Caki2 (cell line): ENCODE measurements around the gene ZBTB7A. TPM values are rescaled to one million over a fixed set of nuclear protein-coding genes. Genes with fewer than 3 reads are reported as not detected.

Experiments used
- DNase-seq: peaks from one replicate; pipeline ENCODE4 v3.0.0-alpha.2; 2015; ENCODE audit warnings: low read depth
- in situ Hi-C: cut with HindIII; loops from 2 replicates; pipeline ENCODE4 v1.10.0; 2016; ENCODE audit warnings: low sequenced_read_pairs, low pct_unique_long_range_greater_than_20kb, mixed read lengths
- total RNA-seq: library from RNA; depleted of rRNA; stranded (reverse); fragments of >200 nt; shearing (Covaris generic); gene quantifications from 2 replicates; pipeline ENCODE4 v1.2.3, GENCODE V29; 2014; ENCODE audit warnings: low replicate concordance

ZBTB7A gene
- total RNA-seq, 1 experiment from 2014 or later, result 19.6 TPM

DNA sequence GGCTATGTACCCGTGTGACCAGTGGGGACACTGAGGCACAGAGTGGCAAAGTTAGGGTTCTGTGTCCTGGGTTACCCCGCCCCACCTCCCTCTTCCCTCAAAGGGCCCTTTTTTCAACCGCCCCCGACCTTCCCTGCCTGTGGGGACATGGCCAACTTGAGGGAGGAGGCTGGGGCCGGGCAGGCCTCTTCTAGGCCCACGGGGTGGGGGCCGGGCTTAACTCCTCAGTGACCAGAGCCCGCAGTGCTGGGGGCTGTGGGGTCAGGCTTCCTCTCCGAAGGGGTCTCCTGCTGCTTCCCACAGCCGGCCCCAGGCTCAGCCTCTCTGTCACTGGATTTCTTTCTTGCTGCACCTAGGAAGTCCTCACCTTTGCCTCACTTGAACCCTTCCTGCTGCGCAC is 35.3 kb downstream of the ZBTB7A start:
- no peak for DNase-seq
- in situ Hi-C loops, result no loop called here

DNA sequence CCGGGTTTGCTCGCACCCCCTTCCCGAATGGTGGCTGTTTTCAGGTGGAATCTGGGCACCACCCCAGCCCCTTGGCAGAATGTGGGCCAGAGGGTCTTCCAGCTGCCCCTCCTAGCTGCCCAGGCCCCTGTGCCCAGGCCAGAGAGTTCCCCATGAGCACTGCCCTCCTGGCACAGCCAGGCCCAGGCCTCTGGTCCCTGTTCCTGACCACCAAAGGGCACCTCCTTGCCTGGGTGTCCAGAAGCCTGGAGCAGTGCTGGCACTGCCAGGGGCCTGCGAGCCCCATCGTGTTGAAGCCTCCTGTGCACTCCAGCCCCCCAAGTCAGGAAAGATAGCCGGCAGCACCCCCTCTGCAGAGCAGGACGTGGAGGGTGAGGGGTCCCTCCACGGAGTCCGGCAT is 35.7 kb downstream of the ZBTB7A start:
- in situ Hi-C loops, result no loop called here

DNA sequence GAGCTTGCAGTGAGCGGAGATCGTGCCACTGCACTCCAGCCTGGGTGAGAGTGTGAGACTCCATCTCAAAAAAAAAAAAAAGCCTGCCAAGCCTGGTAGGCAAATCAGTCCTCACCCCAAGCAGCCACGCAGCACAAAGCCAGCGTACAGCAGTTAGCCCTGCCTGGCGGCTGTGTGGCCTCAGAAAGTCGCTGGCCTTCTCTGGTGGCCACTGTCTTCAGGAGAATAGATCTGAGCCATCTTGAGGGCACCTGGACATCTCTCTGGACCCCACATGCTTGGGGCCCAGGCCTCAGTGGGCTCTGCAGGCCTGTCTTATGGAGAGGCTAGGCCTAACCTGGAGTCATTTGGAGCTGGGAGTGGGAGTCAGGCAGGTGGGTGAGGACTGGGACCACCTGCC is 36.1 kb downstream of the ZBTB7A start:
- no peak for DNase-seq
- in situ Hi-C loops, result no loop called here

More for the DNA sequence above, 35.7 kb downstream of the ZBTB7A start:
- no peak for DNase-seq

DNA sequence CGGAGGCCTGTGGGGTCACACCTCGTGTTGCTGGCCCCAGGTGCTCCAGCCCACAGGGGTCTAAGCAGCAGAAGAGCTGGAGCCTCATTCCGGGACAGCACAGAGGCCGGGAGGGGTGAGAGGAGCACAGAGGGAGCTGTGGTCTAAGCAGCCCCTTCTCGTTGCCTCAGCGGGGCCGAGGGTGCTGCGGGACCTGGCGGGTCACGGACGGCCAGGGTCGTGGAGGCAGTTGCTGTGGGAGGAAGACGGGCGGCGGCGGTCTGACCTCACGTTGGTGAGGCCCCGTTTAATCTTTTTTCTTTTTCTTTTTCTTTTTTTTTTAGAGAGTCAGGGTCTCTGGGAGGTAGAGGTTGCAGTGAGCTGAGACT is 37.5 kb downstream of the ZBTB7A start:
- in situ Hi-C loops, result no loop called here
- DNase-seq, result no peak

DNA sequence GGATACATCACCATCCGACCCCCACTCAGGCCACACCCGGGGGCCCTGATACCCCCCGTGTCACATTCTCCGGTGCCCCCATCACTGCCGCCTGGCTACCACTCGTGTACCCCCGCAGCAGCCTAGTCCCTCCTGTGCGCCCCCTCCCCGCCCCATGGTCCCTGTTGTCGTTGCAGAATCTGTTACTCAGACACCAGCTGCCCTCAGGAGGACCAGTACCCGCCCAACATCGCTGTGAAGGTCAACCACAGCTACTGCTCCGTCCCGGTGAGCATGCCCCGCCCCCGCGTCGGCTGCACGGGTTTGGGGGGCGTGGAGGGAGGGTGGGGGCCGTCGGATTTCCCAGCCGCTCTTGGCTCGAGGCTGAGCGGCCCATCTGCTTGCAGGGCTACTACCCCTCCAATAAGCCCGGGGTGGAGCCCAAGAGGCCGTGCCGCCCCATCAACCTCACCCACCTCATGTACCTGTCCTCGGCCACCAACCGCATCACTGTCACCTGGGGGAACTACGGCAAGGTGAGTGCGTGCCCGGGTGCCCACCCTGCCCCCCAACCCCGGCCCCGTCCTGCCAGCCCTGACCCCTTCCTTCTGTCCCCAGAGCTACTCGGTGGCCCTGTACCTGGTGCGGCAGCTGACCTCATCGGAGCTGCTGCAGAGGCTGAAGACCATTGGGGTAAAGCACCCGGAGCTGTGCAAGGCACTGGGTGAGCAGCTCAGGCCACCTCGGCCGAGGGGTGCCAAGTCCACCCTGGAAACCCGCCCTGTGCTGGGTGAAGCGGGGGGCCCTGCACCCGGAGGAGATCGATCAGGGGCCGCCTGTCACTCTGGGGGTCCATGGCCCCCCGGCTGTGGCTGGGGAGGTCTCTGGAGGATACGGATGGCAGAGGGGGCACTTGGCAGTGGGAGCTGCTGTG is 38.1 kb downstream of the ZBTB7A start:
- in situ Hi-C loops, result no loop called here
- DNase-seq, result no peak

DNA sequence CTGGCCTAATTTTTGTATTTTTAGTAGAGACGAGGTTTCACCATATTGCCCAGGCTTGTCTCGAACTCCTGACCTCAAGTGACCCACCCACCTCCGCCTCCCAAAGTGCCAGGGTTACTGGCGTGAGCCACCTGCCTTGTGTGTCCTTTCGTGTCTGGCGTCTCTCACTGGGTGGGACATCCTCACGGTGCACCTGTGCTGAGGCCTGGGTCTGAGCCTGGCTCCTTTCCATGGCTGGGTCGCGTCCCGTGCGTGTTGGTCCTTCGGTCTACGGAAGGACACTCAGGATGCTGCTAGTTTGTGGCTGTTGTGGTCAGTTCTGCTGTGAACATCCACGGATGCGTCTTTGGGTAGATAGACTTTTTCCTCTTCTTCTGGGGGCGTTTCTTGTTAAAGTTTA is 39.6 kb downstream of the ZBTB7A start:
- in situ Hi-C loops, result no loop called here

DNA sequence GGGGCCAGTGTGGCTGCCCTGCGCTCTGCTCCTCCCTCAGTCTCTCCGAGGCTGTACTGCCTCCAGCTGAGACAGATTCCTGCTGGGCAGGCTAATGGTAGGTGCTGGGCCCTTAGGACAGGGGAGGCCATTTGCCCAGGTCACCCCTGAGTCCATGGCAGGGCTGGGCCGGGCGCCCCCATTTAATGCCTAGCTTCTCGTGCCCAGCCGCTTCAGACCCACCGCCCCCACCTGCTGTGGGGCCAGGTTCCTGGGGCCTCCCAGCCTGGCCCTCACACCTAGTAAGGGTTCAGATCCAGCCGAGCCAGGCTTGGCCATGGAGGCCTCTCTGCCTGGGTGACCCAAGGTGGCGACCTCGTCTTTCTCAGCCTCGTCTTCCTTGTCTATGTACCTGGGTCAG is 41.4 kb downstream of the ZBTB7A start:
- no peak for DNase-seq
- in situ Hi-C loops, result no loop called here

More for the DNA sequence above, 39.6 kb downstream of the ZBTB7A start:
- DNase-seq, result no peak

DNA sequence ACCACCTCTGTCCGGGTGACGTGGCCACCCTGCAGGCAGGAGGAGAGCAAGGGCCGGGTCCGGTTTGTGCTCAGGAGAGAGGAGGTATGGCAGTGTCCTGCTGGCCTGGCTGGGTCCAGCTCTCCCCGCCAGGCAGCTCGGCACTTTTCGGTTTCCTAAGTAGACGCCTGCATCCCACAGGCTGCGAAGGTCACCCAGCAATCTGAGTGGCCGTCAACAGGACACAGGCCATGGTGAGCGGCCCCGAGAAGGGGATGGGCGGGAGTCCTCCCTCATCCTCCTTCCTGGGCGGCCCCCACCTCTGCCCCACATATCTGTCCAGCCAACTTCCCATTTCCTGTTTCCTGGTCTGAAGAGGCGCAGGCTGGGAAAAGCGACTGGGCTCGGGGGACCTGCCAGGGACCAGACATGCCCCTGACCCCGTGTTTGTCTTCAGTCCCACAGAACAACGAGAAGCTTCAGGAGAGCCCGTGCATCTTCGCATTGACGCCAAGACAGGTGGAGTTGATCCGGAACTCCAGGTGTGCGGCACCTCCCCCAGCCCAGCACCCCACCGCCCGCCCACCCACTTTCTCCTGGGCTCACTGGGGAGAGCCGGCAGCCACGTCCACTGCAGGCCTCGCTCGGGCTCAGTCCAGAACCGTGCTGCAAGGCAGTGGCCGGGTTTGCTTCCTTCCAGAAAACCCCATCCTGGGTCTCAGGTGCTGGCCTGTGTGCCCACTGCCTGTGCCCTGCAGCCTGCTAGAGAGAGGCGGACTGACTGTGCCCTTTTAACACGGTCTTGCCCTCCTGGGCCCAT is 42.9 kb downstream of the ZBTB7A start:
- in situ Hi-C loops, result no loop called here

DNA sequence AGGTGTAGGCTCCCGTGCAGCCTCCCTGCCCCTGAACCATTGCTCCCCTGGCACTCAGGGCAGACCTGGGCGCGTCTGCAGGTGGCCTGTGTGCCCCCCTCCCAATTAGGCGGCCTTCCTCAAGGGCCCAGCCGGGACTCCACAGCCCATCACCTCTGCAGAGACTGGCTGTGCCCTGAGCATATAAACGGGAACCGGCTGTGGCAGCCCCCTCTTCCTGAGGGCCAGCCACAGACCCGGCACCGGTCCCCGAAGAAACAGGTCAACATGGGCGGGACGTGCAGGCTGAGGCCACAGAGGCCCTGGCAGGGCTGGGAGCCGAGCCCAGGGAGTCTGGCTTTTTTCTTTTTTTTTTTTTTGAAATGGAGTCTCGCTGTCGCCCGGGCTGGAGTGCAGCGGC is 47.1 kb downstream of the ZBTB7A start:
- no peak for DNase-seq
- in situ Hi-C loops, result no loop called here

More for the DNA sequence above, 42.9 kb downstream of the ZBTB7A start:
- no peak for DNase-seq

DNA sequence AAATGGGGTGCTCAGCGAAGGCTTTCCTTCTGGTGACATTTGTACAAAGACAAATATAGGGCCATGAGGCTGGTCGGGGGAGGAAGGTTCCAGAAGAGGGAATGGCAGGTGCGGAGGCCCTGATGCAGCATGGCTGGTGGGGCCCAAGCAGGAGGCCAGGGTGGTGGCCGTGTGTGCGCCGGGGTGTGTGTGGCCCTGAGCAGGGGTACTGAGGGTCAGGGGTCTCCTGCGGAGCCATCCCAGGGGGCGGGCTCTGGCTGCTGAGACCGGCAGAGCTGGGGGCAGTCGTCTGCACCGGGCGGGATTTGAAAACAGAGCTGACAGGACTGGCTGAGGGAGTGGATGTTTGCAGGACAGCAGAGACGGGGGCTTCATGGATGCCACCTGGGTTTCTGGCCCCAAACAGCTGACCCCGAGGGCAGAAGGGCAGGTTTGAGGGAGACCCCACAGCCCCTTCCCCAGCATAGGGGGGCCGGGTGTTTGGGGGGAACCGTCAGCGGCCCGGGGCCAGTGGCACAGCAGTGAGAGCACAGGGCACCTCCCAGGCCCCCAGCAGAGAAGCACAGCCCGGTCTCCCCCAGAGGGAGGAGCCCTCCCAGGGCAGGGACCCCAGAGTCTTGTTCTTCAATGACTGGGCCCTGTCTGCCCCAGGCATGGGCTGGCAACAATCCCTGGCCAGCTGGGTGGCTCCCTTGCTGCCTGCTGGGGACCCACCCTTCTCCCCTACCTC is 47.8 kb downstream of the ZBTB7A start:
- in situ Hi-C loops, result no loop called here
- DNase-seq, result no peak

DNA sequence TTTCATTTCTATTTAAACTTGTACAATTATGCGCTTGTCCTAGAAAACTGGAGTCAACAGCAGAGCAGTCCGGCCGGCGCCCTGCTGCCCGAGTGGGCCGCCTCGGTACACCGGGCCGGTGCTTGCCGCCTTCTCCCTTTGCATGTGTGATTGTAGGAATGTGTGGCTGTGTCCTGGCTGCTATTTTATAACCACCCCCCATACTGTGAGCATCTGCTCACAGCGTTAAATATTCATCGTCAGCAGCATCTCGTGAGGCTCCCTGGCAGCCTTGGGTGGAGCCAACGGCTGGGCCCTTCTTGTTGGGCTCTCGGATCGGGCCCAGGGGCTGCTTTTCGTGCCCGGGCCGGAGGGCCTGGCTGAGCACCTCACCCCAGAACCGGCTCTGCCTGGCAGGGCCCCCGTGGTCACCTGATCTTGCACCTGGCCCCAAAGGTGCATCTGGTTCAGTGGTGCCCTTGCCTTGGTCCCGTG is 48.5 kb downstream of the ZBTB7A start:
- in situ Hi-C loops, result no loop called here
- DNase-seq, result no peak

DNA sequence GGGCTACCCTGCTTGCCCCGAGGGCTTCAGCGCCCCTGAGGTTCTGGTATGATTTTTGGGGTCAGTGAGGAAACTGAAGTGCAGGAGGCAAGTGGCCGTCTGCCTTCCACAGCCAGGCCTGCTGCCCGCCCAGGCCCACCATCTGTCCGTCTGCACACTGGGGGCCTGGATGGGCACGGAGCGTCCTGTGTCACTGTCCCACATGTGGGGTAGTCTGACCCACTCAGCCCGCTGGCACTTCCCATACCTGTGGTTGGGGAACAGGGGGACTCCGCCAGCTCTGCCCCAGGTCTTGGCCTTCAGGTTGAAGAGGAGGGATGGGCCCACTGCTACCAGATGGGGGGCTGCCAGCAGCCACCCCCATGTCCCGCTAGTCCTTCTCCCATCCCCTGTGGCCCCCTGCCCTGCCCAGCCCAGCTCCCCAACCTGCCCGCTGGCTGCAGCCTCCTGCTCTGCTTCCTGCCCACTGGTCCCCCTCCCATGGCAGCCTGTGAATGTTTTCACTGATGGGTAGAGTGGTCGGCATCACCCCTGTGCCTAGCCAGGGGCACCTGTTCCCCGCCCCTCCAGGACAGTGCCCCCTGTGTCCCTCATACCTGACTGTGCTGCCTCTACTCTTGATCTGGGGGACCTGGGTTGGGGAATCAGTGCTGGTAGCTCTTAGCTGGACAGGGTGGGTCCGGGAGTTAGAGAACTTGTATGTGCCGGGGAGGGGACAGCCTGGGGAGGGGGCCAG is 49.6 kb downstream of the ZBTB7A start:
- in situ Hi-C loops, result no loop called here
- no peak for DNase-seq

DNA sequence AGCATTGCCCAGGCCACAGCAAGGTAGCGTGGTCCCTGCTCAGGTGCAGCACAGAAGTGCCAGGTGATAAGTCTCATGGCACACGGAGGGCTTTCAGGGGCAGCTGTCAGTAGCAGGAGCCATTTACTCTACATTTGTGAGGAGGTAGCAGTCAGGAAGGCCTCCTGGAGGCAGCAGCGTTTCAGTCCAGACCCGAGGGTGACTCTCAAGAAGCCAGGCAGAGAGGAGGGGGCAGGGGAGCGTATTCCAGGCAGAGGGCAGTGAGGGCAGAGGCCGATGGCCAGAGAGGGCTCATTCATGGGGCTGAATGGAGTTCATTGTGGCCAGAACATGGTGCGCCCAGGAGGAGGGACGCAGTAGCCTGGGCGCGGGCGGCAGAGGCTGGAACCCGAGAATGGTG is 50.2 kb downstream of the ZBTB7A start:
- no peak for DNase-seq
- in situ Hi-C loops, result no loop called here

DNA sequence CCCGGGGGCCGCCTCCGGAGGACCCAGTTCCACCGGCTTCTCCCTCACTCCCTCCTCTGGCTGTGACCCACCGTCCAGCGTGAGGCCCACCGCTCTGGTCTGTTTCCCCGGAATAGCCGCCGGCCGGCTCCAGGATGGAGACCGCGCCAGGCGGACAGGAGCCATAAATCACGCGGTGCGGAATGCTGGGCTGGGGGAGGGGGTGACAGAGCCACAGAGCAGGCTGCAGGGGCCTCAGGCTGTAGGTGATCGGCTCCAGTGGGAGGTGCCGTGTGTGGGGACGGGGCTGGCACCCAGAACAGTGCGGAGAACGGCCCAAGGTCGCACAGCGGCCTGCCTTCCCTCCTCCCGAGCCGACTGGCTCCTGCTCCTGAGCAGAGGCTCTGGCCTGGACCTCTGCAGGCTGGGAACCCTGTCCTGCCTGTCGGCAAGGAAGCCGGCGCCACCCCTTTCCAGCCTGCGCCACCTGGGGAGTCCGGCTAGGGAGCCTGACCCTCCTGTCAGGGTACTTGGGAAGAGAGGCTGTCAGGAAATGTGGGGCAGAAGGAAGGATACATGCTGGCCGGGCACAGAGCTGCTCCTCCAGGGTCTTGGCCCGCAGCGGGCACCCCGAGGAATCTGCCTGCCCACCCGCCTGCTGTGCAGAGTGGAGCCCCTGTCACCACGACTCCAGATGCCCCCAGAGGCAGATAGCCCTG is 50.8 kb downstream of the ZBTB7A start:
- in situ Hi-C loops, result no loop called here
- DNase-seq, result no peak

DNA sequence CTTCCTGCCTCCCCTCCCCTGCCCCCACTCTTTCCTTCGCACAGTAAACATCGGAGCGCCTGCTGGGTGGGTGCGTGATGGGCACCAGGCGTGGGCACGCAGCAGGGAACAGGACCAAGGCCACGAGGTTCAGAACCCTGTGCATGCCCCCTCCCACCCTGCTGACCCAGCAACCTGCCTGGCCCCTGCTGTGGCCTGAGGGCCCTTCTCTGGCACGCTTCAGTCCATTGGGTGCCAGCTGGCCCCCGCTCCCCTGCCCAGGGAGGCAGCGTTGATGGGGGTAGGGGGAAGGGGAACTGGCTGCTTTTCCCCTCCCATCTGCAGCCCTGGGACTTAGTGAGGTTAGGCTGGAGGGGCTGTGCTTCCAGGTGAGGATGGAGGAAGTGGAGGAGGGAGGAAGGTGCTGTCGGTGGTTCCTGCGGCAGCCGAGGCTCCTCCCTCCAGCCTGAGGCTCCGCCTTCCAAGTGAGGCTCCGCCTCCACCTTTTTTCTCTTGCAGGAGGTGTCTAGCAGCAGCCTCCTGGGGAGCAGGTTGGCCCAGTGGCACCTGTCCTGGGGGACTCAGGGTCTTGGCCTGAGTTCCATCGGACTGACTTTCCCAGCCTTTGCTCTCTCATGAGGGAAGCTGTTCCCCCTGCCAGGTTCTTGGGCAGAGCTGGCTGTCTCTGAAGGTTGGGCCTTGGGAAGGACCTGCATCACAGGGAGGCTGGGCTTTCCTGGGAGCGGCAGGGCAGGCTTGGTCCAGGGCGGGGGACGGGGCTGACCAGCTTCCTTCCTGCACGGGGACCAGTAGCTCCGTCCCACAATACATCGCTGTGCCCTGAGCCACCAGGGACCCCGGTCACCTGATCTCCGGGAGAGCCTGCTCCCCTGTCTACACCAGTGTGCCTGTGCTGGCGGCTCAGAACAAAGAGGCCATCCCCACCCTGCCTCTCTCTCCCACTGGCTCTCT is 51.9 kb downstream of the ZBTB7A start:
- no peak for DNase-seq
- in situ Hi-C loops, result no loop called here

DNA sequence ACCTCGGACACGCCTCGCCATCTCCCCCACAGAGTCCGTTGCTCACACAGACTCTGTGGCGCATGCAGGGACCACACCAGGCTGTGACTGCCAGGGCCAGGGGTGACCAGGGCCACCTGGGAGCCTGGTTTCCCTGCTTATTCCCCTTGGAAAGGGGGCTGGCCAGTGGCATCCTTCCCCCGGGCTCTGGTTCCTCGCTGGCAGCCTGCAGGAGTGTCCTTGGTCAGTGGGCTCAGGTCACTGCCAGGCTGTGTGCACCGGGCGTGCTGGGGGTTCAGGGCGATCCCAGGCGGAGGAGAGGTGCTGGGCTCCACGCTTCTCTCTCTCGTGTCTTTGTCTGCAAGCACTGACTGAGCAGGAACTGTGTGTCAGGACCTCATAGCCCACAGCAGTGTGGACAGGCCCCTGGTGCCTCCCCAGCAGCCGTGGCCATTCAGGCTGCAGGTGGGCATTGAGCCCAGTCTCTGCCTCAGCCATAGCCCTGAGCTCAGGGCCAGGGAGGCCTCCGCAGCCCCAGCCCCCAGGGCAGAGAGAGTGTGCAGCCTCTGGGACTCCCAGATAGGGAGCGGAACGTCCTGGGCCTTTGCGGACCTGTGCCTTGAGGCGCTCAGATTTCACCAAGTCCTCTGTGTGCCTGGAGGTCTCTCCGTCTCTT is 52.7 kb downstream of the ZBTB7A start:
- in situ Hi-C loops, result no loop called here
- no peak for DNase-seq
